Measurements from ENCODE around the gene PNPLA1. TPM values are rescaled to one million over a fixed set of nuclear protein-coding genes. Genes with fewer than 3 reads are reported as not detected.

Gene PNPLA1
- total RNA-seq, 1 experiment from 2014 or later = not detected

GRCh38 chr6:36353411-36353915, 83.6 kb downstream of the PNPLA1 start:
- Histone ChIP-seq H3K27ac (no peak overlapping the region), H3K4me3 (no peak overlapping the region), H3K4me1 (peaks cover 18% of the 10 kb centered on the region), H3K36me3 (no peaks in the 10 kb centered on the region), H3K9me3 (replicated peaks) (no peaks in the 10 kb centered on the region), H3K27me3 (no peaks in the 10 kb centered on the region)
- DNase-seq = no peak

- Histone ChIP-seq H3K4me1 (peaks cover 17% of the 10 kb centered on the region), H3K27ac (no peak overlapping the region), H3K27me3 (no peaks in the 10 kb centered on the region), H3K4me3 (no peak overlapping the region), H3K36me3 (no peaks in the 10 kb centered on the region), H3K9me3 (replicated peaks) (no peaks in the 10 kb centered on the region)
- no peak for DNase-seq
Measured at GRCh38 chr6:36355819-36356218, 86.0 kb downstream of the PNPLA1 start.

GRCh38 chr6:36357872-36358225, 88.0 kb downstream of the PNPLA1 start:
- Histone ChIP-seq H3K36me3 (no peaks in the 10 kb centered on the region), H3K9me3 (replicated peaks) (no peaks in the 10 kb centered on the region), H3K27me3 (no peaks in the 10 kb centered on the region), H3K27ac (no peak overlapping the region), H3K4me1 (peaks cover 8% of the 10 kb centered on the region), H3K4me3 (no peak overlapping the region)
- DNase-seq = no peak

Other genes with a start within 250 kb of the PNPLA1 start
- not detected in 2 replicates for gene SLC26A8, start 245.4 kb upstream of the PNPLA1 start, total RNA-seq (2014; rRNA removed; shearing (Covaris generic))
- 41.0 and 43.8 TPM in 2 replicates for gene MAPK14, start 242.3 kb upstream of the PNPLA1 start, total RNA-seq (2014; rRNA removed; shearing (Covaris generic))
- gene MAPK13, start 139.5 kb upstream of the PNPLA1 start, total RNA-seq (2014; rRNA removed; shearing (Covaris generic)) = 0.08 and 0.23 TPM in 2 replicates
- 15.8 and 16.9 TPM in 2 replicates for gene BRPF3, start 73.3 kb upstream of the PNPLA1 start, total RNA-seq (2014; rRNA removed; shearing (Covaris generic))
- gene BNIP5, start 66.8 kb downstream of the PNPLA1 start, total RNA-seq (2014; rRNA removed; shearing (Covaris generic)) = 0.04 TPM in 1 of 2 replicates, not detected in the other
- not detected in 2 replicates for gene ETV7, start 117.6 kb downstream of the PNPLA1 start, total RNA-seq (2014; rRNA removed; shearing (Covaris generic))
- gene PXT1, start 172.8 kb downstream of the PNPLA1 start, total RNA-seq (2014; rRNA removed; shearing (Covaris generic)) = 0.08 TPM in 1 of 2 replicates, not detected in the other
- gene KCTD20, start 172.9 kb downstream of the PNPLA1 start, total RNA-seq (2014; rRNA removed; shearing (Covaris generic)) = 61.6 and 64.1 TPM in 2 replicates

Data from SJCRH30 (cell line).